Stomach (tissue), 4 donors: ENCODE measurements around the gene USP17L17.
"Not testable (repeated sequence)": the region's sequence is repeated elsewhere in the genome, so short reads cannot be mapped to it uniquely, and the experiment has no call there.

Source experiments
- EP300 ChIP-seq: sonication (generic); formaldehyde crosslinking; IDR thresholded peaks from one replicate; pipeline ENCODE4 v1.6.1; 2017; ENCODE audit warnings: antibody characterized with exemption
- POLR2A ChIP-seq, 4 donors: fragments of 450-650 bp; IDR thresholded peaks; one replicate each; pipeline ENCODE4 v1.6.1; 2016; ENCODE audit warnings: antibody characterized with exemption in 4 of 4, control low read depth in 2 of 4, mild to moderate bottlenecking in 1 of 4, moderate library complexity in 1 of 4
- POLR2AphosphoS5 ChIP-seq, 3 donors: sonication (generic); formaldehyde crosslinking; IDR thresholded peaks; one replicate each; pipeline ENCODE4 v1.6.1; 2016; ENCODE audit warnings: antibody characterized with exemption in 3 of 3
- TF ChIP-seq, protein P1 (sequence below), 7 experiments: fragments of 450-650 bp in 4 of 7; fragments of 200-600 bp in 3 of 7; sonication (generic) in 3 of 7; IDR thresholded peaks; one replicate each; pipeline ENCODE4 v1.5.1; 2016 to 2019; ENCODE audit warnings: antibody characterized with exemption in 7 of 7, control low read depth in 2 of 7, mild to moderate bottlenecking in 1 of 7

- TF ChIP-seq, protein P1, sequence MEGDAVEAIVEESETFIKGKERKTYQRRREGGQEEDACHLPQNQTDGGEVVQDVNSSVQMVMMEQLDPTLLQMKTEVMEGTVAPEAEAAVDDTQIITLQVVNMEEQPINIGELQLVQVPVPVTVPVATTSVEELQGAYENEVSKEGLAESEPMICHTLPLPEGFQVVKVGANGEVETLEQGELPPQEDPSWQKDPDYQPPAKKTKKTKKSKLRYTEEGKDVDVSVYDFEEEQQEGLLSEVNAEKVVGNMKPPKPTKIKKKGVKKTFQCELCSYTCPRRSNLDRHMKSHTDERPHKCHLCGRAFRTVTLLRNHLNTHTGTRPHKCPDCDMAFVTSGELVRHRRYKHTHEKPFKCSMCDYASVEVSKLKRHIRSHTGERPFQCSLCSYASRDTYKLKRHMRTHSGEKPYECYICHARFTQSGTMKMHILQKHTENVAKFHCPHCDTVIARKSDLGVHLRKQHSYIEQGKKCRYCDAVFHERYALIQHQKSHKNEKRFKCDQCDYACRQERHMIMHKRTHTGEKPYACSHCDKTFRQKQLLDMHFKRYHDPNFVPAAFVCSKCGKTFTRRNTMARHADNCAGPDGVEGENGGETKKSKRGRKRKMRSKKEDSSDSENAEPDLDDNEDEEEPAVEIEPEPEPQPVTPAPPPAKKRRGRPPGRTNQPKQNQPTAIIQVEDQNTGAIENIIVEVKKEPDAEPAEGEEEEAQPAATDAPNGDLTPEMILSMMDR (IDR thresholded peaks at IDR 0.05): not testable (repeated sequence)
- not testable (repeated sequence) for TF ChIP-seq POLR2A (IDR thresholded peaks at IDR 0.05); POLR2AphosphoS5 (IDR thresholded peaks at IDR 0.05); EP300
Observed at GRCh38 chr4:9267319-9267718, 23.6 kb downstream of the USP17L17 start, which contains the start of gene USP17L22.
